HG03280 (cell line): ENCODE results near the gene RPL31.
"Not testable (repeated sequence)": the region's sequence is repeated elsewhere in the genome, so short reads cannot be mapped to it uniquely, and the experiment has no call there.

Source experiments
- ATAC-seq: cut with Tn5 transposase; IDR thresholded peaks from one replicate; pipeline ENCODE4 v1.9.1; 2021; ENCODE audit warnings: mild to moderate bottlenecking, moderate library complexity; ENCODE audit not compliant: unreplicated experiment

Gene RPL31

GRCh38 chr2:101023327-101024107 is 21.4 kb downstream of the RPL31 start:
- ATAC-seq: no peak

GRCh38 chr2:101025561-101025960 is 23.5 kb downstream of the RPL31 start:
- no peak for ATAC-seq

- no peak for ATAC-seq
These were observed 24.2 kb downstream of the RPL31 start for GRCh38 chr2:101026253-101026701.

GRCh38 chr2:101026923-101027469 is 24.9 kb downstream of the RPL31 start:
- ATAC-seq: no peak

GRCh38 chr2:101027852-101028251 is 25.8 kb downstream of the RPL31 start:
- no peak for ATAC-seq

GRCh38 chr2:101030866-101031554 is 28.9 kb downstream of the RPL31 start:
- no peak for ATAC-seq

- ATAC-seq: no peak
These were observed 30.1 kb downstream of the RPL31 start for GRCh38 chr2:101032084-101032776.

GRCh38 chr2:101036562-101036961 is 34.5 kb downstream of the RPL31 start:
- no peak for ATAC-seq

- ATAC-seq: no peak
These were observed 35.2 kb downstream of the RPL31 start for GRCh38 chr2:101037161-101037755.

- no peak for ATAC-seq
These were observed 36.6 kb downstream of the RPL31 start for GRCh38 chr2:101038455-101039255.

GRCh38 chr2:101040072-101040471 is 38.0 kb downstream of the RPL31 start:
- ATAC-seq: no peak

- ATAC-seq: no peak
These were observed 38.7 kb downstream of the RPL31 start for GRCh38 chr2:101040761-101041160.

GRCh38 chr2:101041413-101041812 is 39.3 kb downstream of the RPL31 start:
- ATAC-seq: no peak

GRCh38 chr2:101045330-101045729 is 43.2 kb downstream of the RPL31 start:
- ATAC-seq: no peak

GRCh38 chr2:101047075-101047766 is 45.1 kb downstream of the RPL31 start:
- ATAC-seq: no peak

GRCh38 chr2:101047774-101048173 is 45.7 kb downstream of the RPL31 start:
- no peak for ATAC-seq

GRCh38 chr2:101048756-101049155 is 46.7 kb downstream of the RPL31 start:
- ATAC-seq: no peak

GRCh38 chr2:101050886-101051285 is 48.8 kb downstream of the RPL31 start:
- ATAC-seq: not testable (repeated sequence)

GRCh38 chr2:101052147-101052546 is 50.1 kb downstream of the RPL31 start:
- ATAC-seq: no peak

GRCh38 chr2:101053117-101053516 is 51.0 kb downstream of the RPL31 start:
- no peak for ATAC-seq
